ENCODE results near the gene GAS7.

DNA sequence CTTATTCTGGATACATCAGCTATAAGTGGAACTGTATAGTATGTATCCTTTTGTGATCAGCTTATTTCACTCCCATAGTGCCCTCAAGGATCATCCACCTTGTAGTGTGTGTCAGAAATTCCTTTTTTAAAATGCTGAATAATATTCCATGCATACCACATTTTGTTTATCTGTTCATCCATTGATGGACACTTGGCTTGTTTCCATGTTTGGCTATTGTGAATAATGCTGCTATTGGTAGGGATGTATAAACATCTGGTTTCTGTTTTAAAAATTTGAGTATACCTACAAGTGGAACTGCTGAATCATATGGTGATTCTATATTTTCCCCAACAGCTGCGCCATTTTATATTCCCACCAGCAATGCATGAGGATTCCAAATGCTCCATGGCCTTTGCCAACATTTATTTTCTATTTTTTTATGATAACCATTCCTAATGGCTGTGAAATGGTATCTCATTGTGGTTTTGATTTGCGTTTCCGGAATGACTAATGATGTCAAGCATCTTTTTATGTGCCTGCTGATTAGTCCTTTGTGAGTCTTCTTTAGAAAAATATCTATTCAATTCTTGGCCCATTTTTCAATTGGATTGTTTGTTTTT, 304.9 kb downstream of the GAS7 start:
- TF ChIP-seq, protein P1, sequence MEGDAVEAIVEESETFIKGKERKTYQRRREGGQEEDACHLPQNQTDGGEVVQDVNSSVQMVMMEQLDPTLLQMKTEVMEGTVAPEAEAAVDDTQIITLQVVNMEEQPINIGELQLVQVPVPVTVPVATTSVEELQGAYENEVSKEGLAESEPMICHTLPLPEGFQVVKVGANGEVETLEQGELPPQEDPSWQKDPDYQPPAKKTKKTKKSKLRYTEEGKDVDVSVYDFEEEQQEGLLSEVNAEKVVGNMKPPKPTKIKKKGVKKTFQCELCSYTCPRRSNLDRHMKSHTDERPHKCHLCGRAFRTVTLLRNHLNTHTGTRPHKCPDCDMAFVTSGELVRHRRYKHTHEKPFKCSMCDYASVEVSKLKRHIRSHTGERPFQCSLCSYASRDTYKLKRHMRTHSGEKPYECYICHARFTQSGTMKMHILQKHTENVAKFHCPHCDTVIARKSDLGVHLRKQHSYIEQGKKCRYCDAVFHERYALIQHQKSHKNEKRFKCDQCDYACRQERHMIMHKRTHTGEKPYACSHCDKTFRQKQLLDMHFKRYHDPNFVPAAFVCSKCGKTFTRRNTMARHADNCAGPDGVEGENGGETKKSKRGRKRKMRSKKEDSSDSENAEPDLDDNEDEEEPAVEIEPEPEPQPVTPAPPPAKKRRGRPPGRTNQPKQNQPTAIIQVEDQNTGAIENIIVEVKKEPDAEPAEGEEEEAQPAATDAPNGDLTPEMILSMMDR (IDR thresholded peaks at IDR 0.05): no peak
- TF ChIP-seq POLR2A (IDR thresholded peaks at IDR 0.05): no peak
- no peak for TF ChIP-seq EP300 (IDR thresholded peaks at IDR 0.05)
